Activated naive CD8-positive, alpha-beta T cell (primary cell): ENCODE results near the gene ANKEF1.

Experiments
- H3K27ac Mint-ChIP-seq: one replicate; pipeline ENCODE4 v1.8.0; 2021; ENCODE audit warnings: mixed read lengths
- H3K27me3 Mint-ChIP-seq: one replicate; pipeline ENCODE4 v1.8.0; 2021; ENCODE audit warnings: mixed read lengths
- H3K36me3 Mint-ChIP-seq: one replicate; pipeline ENCODE4 v1.8.0; 2021; ENCODE audit warnings: mixed read lengths
- H3K4me1 Mint-ChIP-seq: one replicate; pipeline ENCODE4 v1.8.0; 2021; ENCODE audit warnings: low read depth, mixed read lengths
- H3K4me3 Mint-ChIP-seq: one replicate; pipeline ENCODE4 v1.8.0; 2021; ENCODE audit warnings: mild to moderate bottlenecking, mixed read lengths
- H3K9me3 Mint-ChIP-seq: one replicate; pipeline ENCODE4 v1.8.0; 2021; ENCODE audit warnings: low read depth, mixed read lengths

Gene ANKEF1

GRCh38 chr20:10061641-10062040, 26.9 kb downstream of the ANKEF1 start:
- Mint-ChIP-seq H3K36me3 (peaks cover 10% of the 10 kb centered on the region), H3K4me3 (no peak overlapping the region), H3K27me3 (peaks cover 9% of the 10 kb centered on the region), H3K9me3 (no peaks in the 10 kb centered on the region), H3K27ac (no peak overlapping the region), H3K4me1 (no peaks in the 10 kb centered on the region)

- Mint-ChIP-seq H3K36me3 (peaks cover 3% of the 10 kb centered on the region), H3K4me1 (no peaks in the 10 kb centered on the region), H3K9me3 (no peaks in the 10 kb centered on the region), H3K4me3 (no peak overlapping the region), H3K27ac (no peak overlapping the region), H3K27me3 (peaks cover 9% of the 10 kb centered on the region)
Measured at GRCh38 chr20:10063482-10063881, 28.7 kb downstream of the ANKEF1 start.

- H3K36me3 Mint-ChIP-seq, result no peaks in the 10 kb centered on the region
- no peaks in the 10 kb centered on the region for H3K4me1 Mint-ChIP-seq
- H3K27ac Mint-ChIP-seq, result no peak overlapping the region
- no peaks in the 10 kb centered on the region for H3K9me3 Mint-ChIP-seq
- H3K27me3 Mint-ChIP-seq, result peaks cover 13% of the 10 kb centered on the region
- H3K4me3 Mint-ChIP-seq, result no peak overlapping the region
Measured at GRCh38 chr20:10064611-10065010, 29.8 kb downstream of the ANKEF1 start.

- Mint-ChIP-seq H3K36me3 (no peaks in the 10 kb centered on the region), H3K27ac (no peak overlapping the region), H3K9me3 (no peaks in the 10 kb centered on the region), H3K4me1 (no peaks in the 10 kb centered on the region), H3K4me3 (no peak overlapping the region), H3K27me3 (peaks cover 13% of the 10 kb centered on the region)
Measured at GRCh38 chr20:10065154-10065833, 30.5 kb downstream of the ANKEF1 start.

- no peak overlapping the region for H3K4me3 Mint-ChIP-seq
- no peaks in the 10 kb centered on the region for H3K36me3 Mint-ChIP-seq
- no peak overlapping the region for H3K27ac Mint-ChIP-seq
- no peaks in the 10 kb centered on the region for H3K9me3 Mint-ChIP-seq
- H3K4me1 Mint-ChIP-seq, result no peaks in the 10 kb centered on the region
- H3K27me3 Mint-ChIP-seq, result peaks cover 13% of the 10 kb centered on the region
Measured at GRCh38 chr20:10067321-10067720, 32.5 kb downstream of the ANKEF1 start.

- no peaks in the 10 kb centered on the region for H3K36me3 Mint-ChIP-seq
- no peak overlapping the region for H3K27ac Mint-ChIP-seq
- H3K4me1 Mint-ChIP-seq, result no peaks in the 10 kb centered on the region
- H3K9me3 Mint-ChIP-seq, result no peaks in the 10 kb centered on the region
- H3K27me3 Mint-ChIP-seq, result peaks cover 22% of the 10 kb centered on the region
- no peak overlapping the region for H3K4me3 Mint-ChIP-seq
Measured at GRCh38 chr20:10074513-10074912, 39.7 kb downstream of the ANKEF1 start.

- Mint-ChIP-seq H3K9me3 (no peaks in the 10 kb centered on the region), H3K4me3 (no peak overlapping the region), H3K27me3 (peaks cover 22% of the 10 kb centered on the region), H3K36me3 (no peaks in the 10 kb centered on the region), H3K27ac (no peak overlapping the region), H3K4me1 (no peaks in the 10 kb centered on the region)
Measured at GRCh38 chr20:10075606-10076005, 40.8 kb downstream of the ANKEF1 start.

GRCh38 chr20:10076126-10077080, 41.6 kb downstream of the ANKEF1 start:
- H3K4me3 Mint-ChIP-seq, result no peak overlapping the region
- peaks cover 22% of the 10 kb centered on the region for H3K27me3 Mint-ChIP-seq
- no peaks in the 10 kb centered on the region for H3K36me3 Mint-ChIP-seq
- no peaks in the 10 kb centered on the region for H3K4me1 Mint-ChIP-seq
- H3K9me3 Mint-ChIP-seq, result no peaks in the 10 kb centered on the region
- H3K27ac Mint-ChIP-seq, result no peak overlapping the region

- Mint-ChIP-seq H3K9me3 (no peaks in the 10 kb centered on the region), H3K4me3 (no peak overlapping the region), H3K4me1 (no peaks in the 10 kb centered on the region), H3K36me3 (no peaks in the 10 kb centered on the region), H3K27ac (no peak overlapping the region), H3K27me3 (peaks cover 22% of the 10 kb centered on the region)
Measured at GRCh38 chr20:10077081-10077471, 42.3 kb downstream of the ANKEF1 start.

- Mint-ChIP-seq H3K27me3 (peaks cover 19% of the 10 kb centered on the region), H3K4me1 (no peaks in the 10 kb centered on the region), H3K36me3 (no peaks in the 10 kb centered on the region), H3K9me3 (no peaks in the 10 kb centered on the region), H3K4me3 (no peak overlapping the region), H3K27ac (no peak overlapping the region)
Measured at GRCh38 chr20:10077886-10078285, 43.1 kb downstream of the ANKEF1 start.

- Mint-ChIP-seq H3K4me3 (no peak overlapping the region), H3K4me1 (no peaks in the 10 kb centered on the region), H3K27me3 (peaks cover 16% of the 10 kb centered on the region), H3K27ac (no peak overlapping the region), H3K36me3 (no peaks in the 10 kb centered on the region), H3K9me3 (no peaks in the 10 kb centered on the region)
Measured at GRCh38 chr20:10078403-10078802, 43.6 kb downstream of the ANKEF1 start.

GRCh38 chr20:10079964-10080363, 45.2 kb downstream of the ANKEF1 start:
- H3K9me3 Mint-ChIP-seq, result no peaks in the 10 kb centered on the region
- H3K27ac Mint-ChIP-seq, result no peak overlapping the region
- no peaks in the 10 kb centered on the region for H3K36me3 Mint-ChIP-seq
- H3K27me3 Mint-ChIP-seq, result peaks cover 13% of the 10 kb centered on the region
- no peak overlapping the region for H3K4me3 Mint-ChIP-seq
- H3K4me1 Mint-ChIP-seq, result no peaks in the 10 kb centered on the region

GRCh38 chr20:10080574-10080973, 45.8 kb downstream of the ANKEF1 start:
- H3K27me3 Mint-ChIP-seq, result peaks cover 12% of the 10 kb centered on the region
- H3K4me3 Mint-ChIP-seq, result no peak overlapping the region
- H3K36me3 Mint-ChIP-seq, result no peaks in the 10 kb centered on the region
- H3K27ac Mint-ChIP-seq, result no peak overlapping the region
- no peaks in the 10 kb centered on the region for H3K4me1 Mint-ChIP-seq
- no peaks in the 10 kb centered on the region for H3K9me3 Mint-ChIP-seq

- Mint-ChIP-seq H3K27ac (no peak overlapping the region), H3K27me3 (no peaks in the 10 kb centered on the region)
Measured at GRCh38 chr20:10089871-10090587, 55.2 kb downstream of the ANKEF1 start.

GRCh38 chr20:10090588-10091166, 55.9 kb downstream of the ANKEF1 start:
- Mint-ChIP-seq H3K9me3 (no peaks in the 10 kb centered on the region), H3K27me3 (no peaks in the 10 kb centered on the region), H3K4me3 (no peak overlapping the region), H3K4me1 (no peaks in the 10 kb centered on the region), H3K36me3 (no peaks in the 10 kb centered on the region), H3K27ac (no peak overlapping the region)

More at GRCh38 chr20:10089871-10090587, 55.2 kb downstream of the ANKEF1 start:
- H3K36me3 Mint-ChIP-seq, result no peaks in the 10 kb centered on the region
- H3K4me1 Mint-ChIP-seq, result no peaks in the 10 kb centered on the region
- H3K4me3 Mint-ChIP-seq, result no peak overlapping the region
- no peaks in the 10 kb centered on the region for H3K9me3 Mint-ChIP-seq
